Measurements from ENCODE around the gene VSIG10L. TPM values are rescaled to one million over a fixed set of nuclear protein-coding genes. Genes with fewer than 3 reads are reported as not detected.

VSIG10L gene
- total RNA-seq, 1 experiment from 2014 or later = 3.5 TPM

DNA sequence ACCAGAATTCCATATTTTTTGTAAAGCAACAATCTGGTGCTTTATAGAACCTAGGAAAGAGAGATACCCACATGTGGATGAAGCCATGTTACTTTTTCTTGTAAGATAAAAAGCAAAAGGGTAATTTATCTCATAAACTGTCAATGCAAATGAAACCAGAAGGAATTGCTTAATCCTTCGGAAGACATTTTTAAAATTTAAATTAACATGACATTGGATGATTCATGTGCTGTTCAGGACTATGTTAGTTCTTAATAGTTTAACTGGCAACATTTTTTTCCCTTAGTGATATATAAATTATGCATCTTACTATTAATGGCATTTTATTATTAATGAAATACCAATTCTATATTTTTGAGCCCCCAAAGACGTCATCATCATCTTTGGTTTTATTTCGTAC lies 56.3 kb downstream of the VSIG10L start:
- Histone ChIP-seq H3K27ac (ENCODE audit: low read length) (no peak overlapping the region), H3K27me3 (ENCODE audit: low read length) (peaks cover 84% of the 10 kb centered on the region), H3F3A (ENCODE audit: low read length, unreplicated experiment) (no peaks in the 10 kb centered on the region), H3K36me3 (ENCODE audit: low read depth, low read length) (no peaks in the 10 kb centered on the region), H4K20me1 (ENCODE audit: low read length) (no peaks in the 10 kb centered on the region), H3K4me2 (ENCODE audit: low read length) (no peak overlapping the region), H3K9ac (ENCODE audit: low read length) (no peak overlapping the region), H3K9me3 (ENCODE audit: low read length) (no peaks in the 10 kb centered on the region), H3K79me2 (ENCODE audit: low read length) (no peaks in the 10 kb centered on the region), H3K4me1 (ENCODE audit: insufficient read depth, low read length) (no peaks in the 10 kb centered on the region), H2AFZ (ENCODE audit: low read length) (no peak overlapping the region), H3K4me3 (ENCODE audit: low read length) (no peak overlapping the region), H3K9me2 (replicated peaks; ENCODE audit: low read length) (no peaks in the 10 kb centered on the region)
- ChIA-PET POLR2A (ENCODE audit: unreplicated experiment) (no interaction called here), CTCF (no interaction called here)
- no TSS peak for BruUV-seq (replicated peaks)
- TF ChIP-seq EZH2 (IDR thresholded peaks at IDR 0.05; ENCODE audit: low read length, unreplicated experiment) (no peak), EZH2phosphoT487 (IDR thresholded peaks at IDR 0.05; ENCODE audit: borderline replicate concordance, low read length) (no peak)
- ATAC-seq (no peak), DNase-seq (no peak)
- intact Hi-C loops (cut with micrococcal nuclease) = no loop called here

DNA sequence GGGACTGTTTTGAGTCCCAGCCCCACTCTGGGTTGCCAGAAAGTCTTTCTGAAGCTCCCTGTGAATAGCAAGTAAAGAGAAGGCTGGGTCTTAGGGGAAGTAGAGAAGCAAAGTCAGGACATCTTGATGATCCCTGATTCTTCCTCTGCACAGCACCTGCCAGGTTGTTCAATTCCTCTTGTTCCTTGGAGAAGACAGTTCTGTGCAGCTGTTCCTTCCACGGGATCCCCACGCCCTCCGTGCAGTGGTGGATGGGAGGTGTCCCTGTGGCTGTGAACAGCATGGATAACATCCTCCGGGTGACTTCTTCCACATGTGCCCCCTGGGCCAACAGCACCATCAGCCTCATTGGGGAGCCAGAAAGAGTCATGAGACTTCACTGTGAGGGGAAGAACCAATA lies 59.6 kb downstream of the VSIG10L start:
- no peaks in the 10 kb centered on the region for H3K79me2 ChIP-seq (ENCODE audit: low read length)
- ATAC-seq = no peak
- no peak for DNase-seq
- no peaks in the 10 kb centered on the region for H3F3A ChIP-seq (ENCODE audit: low read length, unreplicated experiment)
- BruUV-seq (replicated peaks) = no TSS peak
- H3K4me1 ChIP-seq (ENCODE audit: insufficient read depth, low read length) = no peaks in the 10 kb centered on the region
- H2AFZ ChIP-seq (ENCODE audit: low read length) = no peak overlapping the region
- no peak overlapping the region for H3K27ac ChIP-seq (ENCODE audit: low read length)
- no peak overlapping the region for H3K4me3 ChIP-seq (ENCODE audit: low read length)
- ChIA-PET POLR2A (ENCODE audit: unreplicated experiment) (no interaction called here), CTCF (interaction anchor here (0.6 kb wide), 1 partner anchor 746 kb away, joined by 4 read pairs; no protein-coding TSS in a partner anchor)
- H3K36me3 ChIP-seq (ENCODE audit: low read depth, low read length) = no peaks in the 10 kb centered on the region
- H3K9me2 ChIP-seq (replicated peaks; ENCODE audit: low read length) = no peaks in the 10 kb centered on the region
- H4K20me1 ChIP-seq (ENCODE audit: low read length) = no peaks in the 10 kb centered on the region
- TF ChIP-seq EZH2 (IDR thresholded peaks at IDR 0.05; ENCODE audit: low read length, unreplicated experiment) (no peak), EZH2phosphoT487 (IDR thresholded peaks at IDR 0.05; ENCODE audit: borderline replicate concordance, low read length) (no peak)
- no peaks in the 10 kb centered on the region for H3K9me3 ChIP-seq (ENCODE audit: low read length)
- intact Hi-C loops (cut with micrococcal nuclease) = no loop called here
- H3K4me2 ChIP-seq (ENCODE audit: low read length) = no peak overlapping the region
- H3K27me3 ChIP-seq (ENCODE audit: low read length) = peaks cover 82% of the 10 kb centered on the region
- H3K9ac ChIP-seq (ENCODE audit: low read length) = no peak overlapping the region

Other genes starting within 250 kb of the VSIG10L start
- 29.0 and 40.8 TPM in 2 replicates for gene CTU1, start 233.7 kb downstream of the VSIG10L start, total RNA-seq (2014; rRNA removed)
- not detected in 2 replicates for gene SIGLEC9, start 217.2 kb downstream of the VSIG10L start, total RNA-seq (2014; rRNA removed)
- not detected in 2 replicates for gene SIGLEC7, start 199.8 kb downstream of the VSIG10L start, total RNA-seq (2014; rRNA removed)
- gene CD33, start 117.1 kb downstream of the VSIG10L start, total RNA-seq (2014; rRNA removed) = 2.2 and 6.0 TPM in 2 replicates
- not detected in 2 replicates for gene SIGLECL1, start 91.1 kb downstream of the VSIG10L start, total RNA-seq (2014; rRNA removed)
- not detected in 2 replicates for gene IGLON5, start 30.5 kb downstream of the VSIG10L start, total RNA-seq (2014; rRNA removed)
- 249 and 320 TPM in 2 replicates for gene ETFB, start 24.2 kb upstream of the VSIG10L start, total RNA-seq (2014; rRNA removed)
- 0.95 TPM in 1 of 2 replicates, not detected in the other for gene CLDND2, start 26.9 kb upstream of the VSIG10L start, total RNA-seq (2014; rRNA removed)
- not detected in 2 replicates for gene NKG7, start 30.5 kb upstream of the VSIG10L start, total RNA-seq (2014; rRNA removed)
- gene LIM2, start 45.8 kb upstream of the VSIG10L start, total RNA-seq (2014; rRNA removed) = not detected in 2 replicates
- gene C19orf84, start 48.5 kb upstream of the VSIG10L start, total RNA-seq (2014; rRNA removed) = not detected in 2 replicates
- gene SIGLEC10, start 75.5 kb upstream of the VSIG10L start, total RNA-seq (2014; rRNA removed) = not detected in 2 replicates
- gene SIGLEC8, start 116.3 kb upstream of the VSIG10L start, total RNA-seq (2014; rRNA removed) = not detected in 2 replicates
- gene CEACAM18, start 136.4 kb upstream of the VSIG10L start, total RNA-seq (2014; rRNA removed) = not detected in 2 replicates
- gene SIGLEC12, start 159.7 kb upstream of the VSIG10L start, total RNA-seq (2014; rRNA removed) = not detected in 2 replicates
- gene SIGLEC6, start 189.5 kb upstream of the VSIG10L start, total RNA-seq (2014; rRNA removed) = not detected in 2 replicates
- gene ZNF175, start 229.1 kb upstream of the VSIG10L start, total RNA-seq (2014; rRNA removed) = 7.5 and 8.5 TPM in 2 replicates